ENCODE results near the gene UNC79. TPM values are rescaled to one million over a fixed set of nuclear protein-coding genes. Genes with fewer than 3 reads are reported as not detected.
"Not testable (repeated sequence)": the region's sequence is repeated elsewhere in the genome, so short reads cannot be mapped to it uniquely, and the experiment has no call there.

The UNC79 gene
- total RNA-seq, 2 donors from 2014 or later, result 0.19 to 0.31 TPM

- no peak overlapping the region for H3K4me3 ChIP-seq
- DNase-seq (ENCODE audit: low spot score), result no peak
- TF ChIP-seq CTCF (IDR thresholded peaks at IDR 0.05), result no peak
Observed at GRCh38 chr14:93496856-93497741, 66.4 kb downstream of the UNC79 start.

GRCh38 chr14:93510056-93510455, 79.3 kb downstream of the UNC79 start:
- TF ChIP-seq CTCF (IDR thresholded peaks at IDR 0.05), result no peak
- H3K4me3 ChIP-seq, result no peak overlapping the region
- H3K9me3 ChIP-seq, result no peaks in the 10 kb centered on the region
- no peak for DNase-seq (ENCODE audit: low spot score)
- H3K27me3 ChIP-seq, result no peaks in the 10 kb centered on the region
- no peaks in the 10 kb centered on the region for H3K36me3 ChIP-seq
- H3K27ac ChIP-seq, result no peak overlapping the region
- no peaks in the 10 kb centered on the region for H3K4me1 ChIP-seq

More at GRCh38 chr14:93496856-93497741, 66.4 kb downstream of the UNC79 start:
- no peaks in the 10 kb centered on the region for H3K27me3 ChIP-seq
- no peaks in the 10 kb centered on the region for H3K36me3 ChIP-seq
- H3K9me3 ChIP-seq, result no peaks in the 10 kb centered on the region
- H3K27ac ChIP-seq, result no peak overlapping the region
- no peaks in the 10 kb centered on the region for H3K4me1 ChIP-seq

- Histone ChIP-seq H3K36me3 (no peaks in the 10 kb centered on the region), H3K9me3 (peaks cover 0 to under 1% of the 10 kb centered on the region in 2 donors), H3K4me3 (no peak overlapping the region), H3K27ac (no peak overlapping the region), H3K27me3 (no peaks in the 10 kb centered on the region), H3K4me1 (no peaks in the 10 kb centered on the region)
- no peak for TF ChIP-seq CTCF (IDR thresholded peaks at IDR 0.05)
- no peak for DNase-seq (ENCODE audit: low spot score)
Observed at GRCh38 chr14:93511001-93511400, 80.3 kb downstream of the UNC79 start.

- Histone ChIP-seq H3K4me1 (no peaks in the 10 kb centered on the region), H3K36me3 (no peaks in the 10 kb centered on the region), H3K9me3 (peaks cover 0 to 56% of the 10 kb centered on the region in 2 donors), H3K27me3 (no peaks in the 10 kb centered on the region), H3K4me3 (no peak overlapping the region), H3K27ac (no peak overlapping the region)
- DNase-seq (ENCODE audit: low spot score), result no peak
- no peak for TF ChIP-seq CTCF (IDR thresholded peaks at IDR 0.05)
Observed at GRCh38 chr14:93520053-93520607, 89.4 kb downstream of the UNC79 start.

GRCh38 chr14:93522221-93522620, 91.5 kb downstream of the UNC79 start:
- no peaks in the 10 kb centered on the region for H3K4me1 ChIP-seq
- H3K27me3 ChIP-seq, result no peaks in the 10 kb centered on the region
- no peak for TF ChIP-seq CTCF (IDR thresholded peaks at IDR 0.05)
- H3K27ac ChIP-seq, result no peak overlapping the region
- no peaks in the 10 kb centered on the region for H3K36me3 ChIP-seq
- H3K9me3 ChIP-seq, result peaks cover 0 to 44% of the 10 kb centered on the region in 2 donors
- DNase-seq (ENCODE audit: low spot score), result no peak
- no peak overlapping the region for H3K4me3 ChIP-seq

GRCh38 chr14:93525216-93525615, 94.5 kb downstream of the UNC79 start:
- not testable (repeated sequence) for DNase-seq (ENCODE audit: low spot score); H3K4me3 ChIP-seq; H3K27ac ChIP-seq; H3K36me3 ChIP-seq; H3K4me1 ChIP-seq; H3K27me3 ChIP-seq
- H3K9me3 ChIP-seq, result peaks cover 0 to 14% of the 10 kb centered on the region in 2 donors
